ENCODE measurements around the gene GNAO1. TPM values are rescaled to one million over a fixed set of nuclear protein-coding genes. Genes with fewer than 3 reads are reported as not detected.

The GNAO1 gene
- polyA plus RNA-seq, 1 of the 3 experiments (the other 2 are of a cell fraction) = 0.30 TPM

GRCh38 chr16:56363181-56363716, 172.0 kb downstream of the GNAO1 start:
- CTCF ChIA-PET = no interaction called here
- no peak overlapping the region for H3K27ac ChIP-seq (ENCODE audit: low read depth in 2 of 2, low read length in 1 of 2)
- no peak overlapping the region for H3K9ac ChIP-seq
- WGBS (ENCODE audit: low lambda C conversion rate) = 97% methylated on average over 4 of the region's 6 CpGs
- TF ChIP-seq PBX3 (IDR thresholded peaks at IDR 0.05) (no peak), CTCF (IDR thresholded peaks at IDR 0.05) (no peak), USF2 (IDR thresholded peaks at IDR 0.05; ENCODE audit: borderline replicate concordance, low read depth, low read length) (no peak), TCF12 (IDR thresholded peaks at IDR 0.05) (no peak), USF1 (IDR thresholded peaks at IDR 0.05; ENCODE audit: borderline replicate concordance, low read depth) (no peak), NFIC (IDR thresholded peaks at IDR 0.05; ENCODE audit: borderline replicate concordance) (no peak), ZBTB33 (IDR thresholded peaks at IDR 0.05; ENCODE audit: borderline replicate concordance, low read depth) (no peak), SIN3A (IDR thresholded peaks at IDR 0.05; ENCODE audit: borderline replicate concordance, low read depth, low read length) (no peak), GABPA (IDR thresholded peaks at IDR 0.05; ENCODE audit: low read depth) (no peak), IRF3 (IDR thresholded peaks at IDR 0.05; ENCODE audit: low read depth, low read length) (no peak), GATA2 (CRISPR knock-in tag; IDR thresholded peaks at IDR 0.05) (no peak), EZH2phosphoT487 (IDR thresholded peaks at IDR 0.05; ENCODE audit: borderline replicate concordance, low read depth) (no peak), RXRA (IDR thresholded peaks at IDR 0.05; ENCODE audit: borderline replicate concordance, low read depth) (no peak), REST (IDR thresholded peaks at IDR 0.05; ENCODE audit: low read depth, low read length) (no peak), RAD21 (IDR thresholded peaks at IDR 0.05; ENCODE audit: low read length) (no peak)
- H3K4me1 ChIP-seq (ENCODE audit: control insufficient read depth in 1 of 2, insufficient read depth in 2 of 2, low read depth in 1 of 2, low read length in 1 of 2) = peaks cover 0 to 10% of the 10 kb centered on the region in 2 experiments; a peak in 1 of 4 replicates
- no peaks in the 10 kb centered on the region for H3K9me3 ChIP-seq
- H3K4me3 ChIP-seq (ENCODE audit: low read depth in 2 of 2, low read length in 1 of 2) = no peak overlapping the region
- DNase-seq = no peak
- H3F3A ChIP-seq (replicated peaks; ENCODE audit: insufficient read depth) = peaks cover 5% of the 10 kb centered on the region
- POLR2A ChIA-PET = no interaction called here
- H3K79me2 ChIP-seq (ENCODE audit: insufficient read depth) = no peaks in the 10 kb centered on the region
- H3K9me2 ChIP-seq = no peaks in the 10 kb centered on the region
- H4K20me1 ChIP-seq (ENCODE audit: insufficient read depth) = no peaks in the 10 kb centered on the region
- H3K27me3 ChIP-seq (ENCODE audit: insufficient read depth) = no peaks in the 10 kb centered on the region
- peaks cover 12 to 58% of the 10 kb centered on the region in 2 experiments for H3K36me3 ChIP-seq (replicated peaks in 1 of 2; ENCODE audit: control insufficient read depth in 1 of 2, insufficient read depth in 2 of 2, low read length in 1 of 2)
- no peak overlapping the region for H3K4me2 ChIP-seq
- H2AFZ ChIP-seq (ENCODE audit: low read depth) = no peak overlapping the region
